Neuronal stem cell (in vitro differentiated cells): Measurements from ENCODE around the gene CMPK2.
A peak's percentile ranks its signal among the peaks of the same experiment; 100 is the strongest.

ENCODE experiments used
- DNase-seq: peaks from one replicate; pipeline ENCODE4 v3.0.0-alpha.2; 2013; ENCODE audit warnings: low spot score
- H2AFZ ChIP-seq: one replicate; pipeline ENCODE4 v1.6.1; 2013; ENCODE audit warnings: mild to moderate bottlenecking, low read length, inconsistent platforms
- H2AK5ac ChIP-seq: 2 replicates; pipeline ENCODE4 v1.6.1; 2013; ENCODE audit warnings: low read depth, mild to moderate bottlenecking, inconsistent platforms, low read length, moderate library complexity, mixed read lengths
- H2BK120ac ChIP-seq: 2 replicates; pipeline ENCODE4 v1.6.1; 2013; ENCODE audit warnings: low read depth, mild to moderate bottlenecking, inconsistent platforms, low read length, moderate library complexity, mixed read lengths
- H2BK12ac ChIP-seq: one replicate; pipeline ENCODE4 v1.6.1; 2013; ENCODE audit warnings: low read length, inconsistent platforms
- H2BK15ac ChIP-seq: 2 replicates; pipeline ENCODE4 v1.6.1; 2013; ENCODE audit warnings: mild to moderate bottlenecking, low read length, inconsistent platforms, mixed read lengths
- H2BK5ac ChIP-seq: one replicate; pipeline ENCODE4 v1.6.1; 2013; ENCODE audit warnings: inconsistent platforms, mild to moderate bottlenecking, low read length, moderate library complexity
- H3K14ac ChIP-seq: one replicate; pipeline ENCODE4 v1.6.1; 2013; ENCODE audit warnings: low read length, inconsistent platforms
- H3K18ac ChIP-seq: 2 replicates; pipeline ENCODE4 v1.6.1; 2013; ENCODE audit warnings: low read length, inconsistent platforms
- H3K23ac ChIP-seq: 2 replicates; pipeline ENCODE4 v1.6.1; 2013; ENCODE audit warnings: low read depth, mild to moderate bottlenecking, mixed read lengths, low read length, inconsistent platforms; ENCODE audit not compliant: poor library complexity
- H3K27ac ChIP-seq: replicated peaks from 3 replicates; pipeline ENCODE4 v1.5.1; 2013; ENCODE audit warnings: low read length, inconsistent platforms
- H3K27me3 ChIP-seq, 3 experiments: 2 replicates each; pipeline ENCODE4 v1.6.1; 2013; ENCODE audit warnings: low read length in 3 of 3, mild to moderate bottlenecking in 2 of 3, inconsistent platforms in 1 of 3, low read depth in 1 of 3, mixed read lengths in 1 of 3, moderate library complexity in 1 of 3; ENCODE audit not compliant: control insufficient read depth in 3 of 3, insufficient read depth in 3 of 3
- H3K36me3 ChIP-seq, 2 donors: replicated peaks in 1 of 2; 2 replicates each; pipeline ENCODE4 v1.6.1; 2013; ENCODE audit warnings: low read length in 2 of 2; ENCODE audit not compliant: control insufficient read depth in 2 of 2, insufficient read depth in 2 of 2
- H3K4ac ChIP-seq: 2 replicates; pipeline ENCODE4 v1.6.1; 2013; ENCODE audit warnings: inconsistent platforms, mild to moderate bottlenecking, low read length, moderate library complexity
- H3K4me1 ChIP-seq, 2 donors: 1 replicate in 1 of 2; 2 replicates in 1 of 2; pipeline ENCODE4 v1.6.1; 2013; ENCODE audit warnings: low read length in 2 of 2, low read depth in 1 of 2; ENCODE audit not compliant: control insufficient read depth in 2 of 2, insufficient read depth in 1 of 2
- H3K4me2 ChIP-seq: one replicate; pipeline ENCODE4 v1.6.1; 2013; ENCODE audit warnings: mild to moderate bottlenecking, low read length, inconsistent platforms; ENCODE audit not compliant: insufficient read depth, poor library complexity, severe bottlenecking
- H3K4me3 ChIP-seq, 2 donors: 2 replicates each; pipeline ENCODE4 v1.5.1; 2013; ENCODE audit warnings: low read length in 2 of 2, mild to moderate bottlenecking in 2 of 2, inconsistent platforms in 1 of 2, moderate library complexity in 1 of 2
- H3K79me1 ChIP-seq: one replicate; pipeline ENCODE4 v1.6.1; 2013; ENCODE audit warnings: low read depth, mild to moderate bottlenecking, inconsistent platforms, low read length, moderate library complexity
- H3K9ac ChIP-seq: one replicate; pipeline ENCODE4 v1.6.1; 2013; ENCODE audit warnings: mild to moderate bottlenecking, low read depth, low read length, inconsistent platforms; ENCODE audit not compliant: poor library complexity
- H3K9me3 ChIP-seq, 2 donors: replicated peaks in 1 of 2; 2 replicates each; pipeline versions ENCODE3 to v1.6.1; 2013; ENCODE audit warnings: low read length in 2 of 2, mild to moderate bottlenecking in 2 of 2, inconsistent platforms in 1 of 2, low read depth in 1 of 2, mixed read lengths in 1 of 2, moderate library complexity in 1 of 2; ENCODE audit not compliant: control insufficient read depth in 2 of 2, insufficient read depth in 1 of 2
- H4K8ac ChIP-seq: one replicate; pipeline ENCODE4 v1.6.1; 2013; ENCODE audit warnings: low read depth, mild to moderate bottlenecking, inconsistent platforms, low read length, moderate library complexity
- H4K91ac ChIP-seq: one replicate; pipeline ENCODE4 v1.6.1; 2013; ENCODE audit warnings: low read length, low read depth, mild to moderate bottlenecking, inconsistent platforms; ENCODE audit not compliant: poor library complexity
- WGBS, 2 donors: extraction: QIAGEN DNeasy Blood & Tissue Kit; methylation state at CpG; one replicate each; pipeline ENCODE4 v1.1.7; 2013; ENCODE audit warnings: missing lambda C conversion rate in 2 of 2, mixed read lengths in 1 of 2; ENCODE audit not compliant: insufficient read length in 2 of 2, insufficient replicate concordance in 1 of 2; ENCODE audit errors: extremely low coverage in 2 of 2; 5-methylcytosine and 5-hydroxymethylcytosine counted together

The CMPK2 gene

DNA sequence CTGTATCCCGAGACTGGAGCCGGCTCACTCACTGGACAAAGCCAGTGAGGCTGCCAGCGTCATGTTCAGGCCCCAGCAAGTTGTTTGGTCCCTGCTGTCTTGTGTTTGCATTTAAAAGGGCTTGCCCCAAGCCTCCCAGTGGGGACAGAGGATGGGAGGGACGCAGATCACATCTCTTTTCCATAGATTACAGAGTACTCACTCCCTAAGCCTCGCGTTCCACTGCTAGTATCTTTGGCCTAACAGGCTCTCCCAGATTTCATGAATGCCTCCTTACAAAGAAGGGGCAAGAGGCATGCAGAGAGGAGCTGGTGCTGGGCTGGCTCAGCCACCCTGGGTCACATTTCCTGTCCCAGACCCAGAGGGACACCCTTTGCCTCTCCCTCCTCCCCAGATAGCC, 59.1 kb downstream of the CMPK2 start:
- Histone ChIP-seq H3K9me3 (no peaks in the 10 kb centered on the region), H2BK120ac (no peak overlapping the region), H3K18ac (no peak overlapping the region), H2AK5ac (no peak overlapping the region), H3K79me1 (no peaks in the 10 kb centered on the region), H3K14ac (no peak overlapping the region), H3K36me3 (no peaks in the 10 kb centered on the region), H4K8ac (no peak overlapping the region), H3K23ac (no peak overlapping the region), H2BK5ac (no peak overlapping the region), H3K4ac (no peak overlapping the region), H3K27ac (no peak overlapping the region), H3K4me1 (peaks cover 2 to 31% of the 10 kb centered on the region in 2 donors), H3K9ac (peak overlapping the region; percentile 32), H3K4me2 (no peak overlapping the region), H3K27me3 (no peaks in the 10 kb centered on the region), H4K91ac (no peak overlapping the region), H2AFZ (peak overlapping the region; percentile 88), H3K4me3 (no peak overlapping the region), H2BK15ac (no peak overlapping the region), H2BK12ac (no peak overlapping the region)
- DNase-seq = no peak
- no CpG with 5 or more reads among the region's 6 CpGs for WGBS, 2 donors

DNA sequence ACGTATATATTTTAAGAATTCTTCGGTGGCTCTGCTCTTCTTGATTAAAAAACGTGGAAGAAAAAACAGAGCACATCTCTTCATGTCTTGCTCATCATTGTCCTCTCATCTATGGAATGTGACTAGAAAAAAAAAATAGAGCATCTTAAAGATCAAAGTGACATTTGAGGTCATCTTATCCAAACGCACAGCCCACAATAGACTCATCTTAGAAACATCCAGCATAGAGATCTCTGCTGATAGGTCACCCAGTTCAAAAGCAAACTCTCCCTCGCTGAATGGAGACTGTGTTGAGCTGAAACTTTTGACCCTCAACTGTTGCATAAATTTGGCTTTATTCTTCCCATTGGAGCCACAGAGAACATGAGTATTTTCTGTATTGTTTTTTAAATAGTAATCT, 65.2 kb downstream of the CMPK2 start:
- no peak overlapping the region for H3K18ac ChIP-seq
- H3K9me3 ChIP-seq = no peaks in the 10 kb centered on the region
- H3K79me1 ChIP-seq = no peaks in the 10 kb centered on the region
- H4K91ac ChIP-seq = no peak overlapping the region
- H3K27me3 ChIP-seq = no peaks in the 10 kb centered on the region
- H3K27ac ChIP-seq = no peak overlapping the region
- no peak overlapping the region for H3K14ac ChIP-seq
- no CpG with 5 or more reads among the region's 5 CpGs for WGBS, 2 donors
- no peak overlapping the region for H2AK5ac ChIP-seq
- peaks cover 0 to 24% of the 10 kb centered on the region in 2 donors for H3K4me1 ChIP-seq
- H2AFZ ChIP-seq = no peak overlapping the region
- H2BK120ac ChIP-seq = no peak overlapping the region
- H2BK12ac ChIP-seq = no peak overlapping the region
- no peak overlapping the region for H2BK15ac ChIP-seq
- no peak overlapping the region for H4K8ac ChIP-seq
- no peaks in the 10 kb centered on the region for H3K36me3 ChIP-seq
- no peak for DNase-seq
- no peak overlapping the region for H3K4me3 ChIP-seq
- no peak overlapping the region for H3K23ac ChIP-seq
- H3K9ac ChIP-seq = no peak overlapping the region
- H2BK5ac ChIP-seq = no peak overlapping the region
- no peak overlapping the region for H3K4me2 ChIP-seq
- no peak overlapping the region for H3K4ac ChIP-seq
